Breast epithelium (tissue), 3 donors: Measurements from ENCODE around the gene MCF2L2.

Source experiments
- POLR2A ChIP-seq: fragments of 450-650 bp; IDR thresholded peaks from one replicate; pipeline ENCODE4 v1.6.1; 2016; ENCODE audit warnings: antibody characterized with exemption, mild to moderate bottlenecking, moderate library complexity
- TF ChIP-seq, protein P1 (sequence below), 3 donors: fragments of 450-650 bp; IDR thresholded peaks; one replicate each; pipeline ENCODE4 v1.5.1; 2016 to 2017; ENCODE audit warnings: antibody characterized with exemption in 3 of 3, mild to moderate bottlenecking in 3 of 3, moderate library complexity in 3 of 3

DNA sequence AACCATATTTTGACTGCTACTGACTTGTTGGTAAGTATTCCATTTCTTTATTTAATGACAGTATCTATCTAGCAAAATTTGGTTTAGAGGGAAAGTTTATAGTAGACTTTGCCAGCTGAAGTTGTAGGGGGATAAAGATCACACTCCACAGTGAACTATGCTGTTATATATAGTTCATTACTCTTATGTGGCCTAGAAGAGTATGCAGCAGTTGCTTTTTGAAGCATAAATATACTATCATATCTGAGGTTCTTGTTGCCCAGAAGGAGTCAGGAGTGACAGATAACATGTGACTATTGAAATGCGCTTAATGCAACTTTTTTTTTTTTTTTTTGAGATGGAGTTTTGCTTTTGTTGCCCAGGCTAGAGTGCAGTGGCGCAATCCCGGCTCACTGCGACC, 25.6 kb upstream of the MCF2L2 start:
- TF ChIP-seq, protein P1, sequence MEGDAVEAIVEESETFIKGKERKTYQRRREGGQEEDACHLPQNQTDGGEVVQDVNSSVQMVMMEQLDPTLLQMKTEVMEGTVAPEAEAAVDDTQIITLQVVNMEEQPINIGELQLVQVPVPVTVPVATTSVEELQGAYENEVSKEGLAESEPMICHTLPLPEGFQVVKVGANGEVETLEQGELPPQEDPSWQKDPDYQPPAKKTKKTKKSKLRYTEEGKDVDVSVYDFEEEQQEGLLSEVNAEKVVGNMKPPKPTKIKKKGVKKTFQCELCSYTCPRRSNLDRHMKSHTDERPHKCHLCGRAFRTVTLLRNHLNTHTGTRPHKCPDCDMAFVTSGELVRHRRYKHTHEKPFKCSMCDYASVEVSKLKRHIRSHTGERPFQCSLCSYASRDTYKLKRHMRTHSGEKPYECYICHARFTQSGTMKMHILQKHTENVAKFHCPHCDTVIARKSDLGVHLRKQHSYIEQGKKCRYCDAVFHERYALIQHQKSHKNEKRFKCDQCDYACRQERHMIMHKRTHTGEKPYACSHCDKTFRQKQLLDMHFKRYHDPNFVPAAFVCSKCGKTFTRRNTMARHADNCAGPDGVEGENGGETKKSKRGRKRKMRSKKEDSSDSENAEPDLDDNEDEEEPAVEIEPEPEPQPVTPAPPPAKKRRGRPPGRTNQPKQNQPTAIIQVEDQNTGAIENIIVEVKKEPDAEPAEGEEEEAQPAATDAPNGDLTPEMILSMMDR (IDR thresholded peaks at IDR 0.05): no peak
- TF ChIP-seq POLR2A: no peak
